UCSD-AML1 (cell line): ENCODE data around the gene ILF3.

ENCODE experiments used
- DNase-seq: peaks from one replicate; lab custom pipeline; 2025; ENCODE audit not compliant: unreplicated experiment; lab: John Stamatoyannopoulos, UW

The ILF3 gene

GRCh38 chr19:10653732-10654609 lies at the start of gene ILF3:
Gene ILF3 (plus strand): TSS chr19:10654346. CDS start chr19:10670606, 16,260 bp downstream.
- peak; percentile 100 for DNase-seq

DNA sequence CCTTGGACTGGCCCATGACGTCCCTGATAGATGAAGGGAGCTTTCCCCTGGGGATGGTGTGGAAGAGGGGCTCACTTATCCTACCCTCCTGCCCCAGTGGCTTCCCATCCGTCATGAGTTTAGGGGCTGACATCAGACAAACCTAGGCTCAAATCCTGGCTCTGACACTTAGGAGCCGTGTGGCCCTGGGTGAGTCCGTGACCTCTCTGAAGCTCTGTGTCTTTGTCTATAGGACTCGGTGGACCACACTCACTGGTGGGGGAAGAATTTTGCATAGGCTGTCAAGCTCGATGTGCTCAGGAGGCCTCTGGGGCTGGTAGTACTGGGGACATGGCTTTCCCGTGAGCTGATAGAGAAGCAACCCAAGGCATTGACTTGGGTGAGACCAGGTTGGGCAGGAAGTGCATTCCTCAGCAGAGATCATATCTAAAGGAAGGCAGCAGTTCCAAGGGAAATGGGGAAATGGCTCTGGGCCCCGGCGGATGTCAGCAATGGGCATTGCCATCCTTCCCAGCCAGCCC lies 49.6 kb upstream of the ILF3 start:
- peak; percentile 51 for DNase-seq

DNA sequence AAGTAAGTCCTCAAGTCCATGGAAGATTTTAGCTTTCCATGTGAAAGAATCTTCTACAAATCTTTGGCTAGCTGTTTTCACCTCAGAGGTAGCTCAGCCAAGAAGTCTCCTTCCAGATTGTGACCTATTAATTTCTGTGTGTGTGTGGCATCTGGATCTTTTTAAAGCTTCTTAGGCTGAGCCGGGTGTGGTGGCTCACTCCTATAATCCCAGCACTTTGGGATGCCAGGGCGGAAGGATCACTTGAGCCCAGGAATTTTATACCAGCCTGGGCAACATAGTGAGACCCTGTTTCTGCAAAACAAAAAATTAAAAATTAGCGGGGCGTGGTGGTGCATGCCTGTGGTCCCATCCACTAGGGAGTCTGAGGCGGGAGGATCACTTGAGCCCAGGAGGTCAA lies 42.2 kb upstream of the ILF3 start:
- DNase-seq: no peak

GRCh38 chr19:10612499-10613119 lies 41.5 kb upstream of the ILF3 start:
- no peak for DNase-seq

DNA sequence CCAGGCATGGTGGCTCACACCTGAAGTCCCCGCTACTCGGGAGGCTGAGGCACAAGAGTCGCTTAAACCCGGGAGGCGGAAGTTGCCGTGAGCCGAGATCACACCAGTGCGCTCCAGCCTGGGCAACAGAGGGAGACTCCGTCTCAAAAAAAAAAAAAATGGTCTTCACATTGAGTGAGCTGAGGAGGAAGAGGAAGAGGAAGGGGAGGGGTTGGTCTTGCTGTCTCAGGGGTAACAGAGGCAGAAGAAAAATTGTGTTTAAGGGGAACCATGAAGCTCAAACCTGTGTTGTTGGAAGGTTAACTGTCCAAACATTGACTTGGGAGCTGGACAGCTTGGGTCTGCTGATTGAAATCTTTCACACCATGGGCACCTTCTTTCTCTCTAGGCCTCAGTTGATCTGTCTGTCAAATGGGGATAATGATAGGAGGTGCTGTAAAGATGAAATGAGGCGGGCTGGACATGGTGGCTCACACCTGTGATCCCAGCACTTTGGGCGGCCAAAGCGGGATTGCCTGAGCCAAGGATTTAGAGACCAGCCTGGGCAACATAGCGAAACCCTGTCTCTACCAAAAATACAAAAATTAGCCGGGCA lies 38.6 kb upstream of the ILF3 start:
- DNase-seq: no peak

DNA sequence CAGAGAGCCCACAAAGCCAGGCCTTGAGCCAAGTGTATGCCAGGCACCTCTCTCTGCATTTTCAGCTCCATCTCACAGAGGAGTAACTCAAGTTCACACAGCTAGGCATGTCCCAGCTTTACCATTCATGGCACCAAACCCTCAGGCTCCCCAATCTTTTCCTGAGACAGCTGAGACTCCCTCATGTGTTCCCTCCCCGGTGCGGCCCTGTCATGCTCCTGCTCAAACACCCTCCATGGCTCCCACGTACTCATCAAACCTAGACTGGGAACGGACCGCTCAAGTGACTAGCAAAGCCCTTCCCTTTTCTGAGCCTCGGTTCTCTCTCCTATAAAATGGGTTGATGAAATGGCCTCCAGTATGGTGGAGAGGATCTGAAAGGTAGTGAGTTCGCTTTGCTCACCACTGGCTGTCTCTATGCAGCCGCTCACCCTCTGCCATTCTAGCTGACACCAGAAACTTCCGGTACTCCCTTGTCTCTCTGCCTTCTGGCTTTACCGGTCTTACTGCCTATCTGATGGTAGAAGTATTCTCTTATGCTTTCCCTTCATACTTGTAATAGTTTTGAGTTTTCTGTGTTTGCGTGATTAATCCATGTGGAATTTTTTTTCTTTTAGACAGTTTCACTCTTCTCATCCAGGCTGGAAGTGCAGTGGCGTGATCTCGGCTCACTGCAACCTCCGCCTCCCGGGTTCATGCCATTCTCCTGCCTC lies 36.6 kb upstream of the ILF3 start:
- DNase-seq: no peak

GRCh38 chr19:10618846-10619245 lies 35.3 kb upstream of the ILF3 start:
- DNase-seq: no peak

GRCh38 chr19:10620786-10621185 lies 33.4 kb upstream of the ILF3 start:
- no peak for DNase-seq

- no peak for DNase-seq
Measured at GRCh38 chr19:10621966-10622365, 32.2 kb upstream of the ILF3 start.

- DNase-seq: no peak
Measured at GRCh38 chr19:10624585-10624984, 29.6 kb upstream of the ILF3 start.

DNA sequence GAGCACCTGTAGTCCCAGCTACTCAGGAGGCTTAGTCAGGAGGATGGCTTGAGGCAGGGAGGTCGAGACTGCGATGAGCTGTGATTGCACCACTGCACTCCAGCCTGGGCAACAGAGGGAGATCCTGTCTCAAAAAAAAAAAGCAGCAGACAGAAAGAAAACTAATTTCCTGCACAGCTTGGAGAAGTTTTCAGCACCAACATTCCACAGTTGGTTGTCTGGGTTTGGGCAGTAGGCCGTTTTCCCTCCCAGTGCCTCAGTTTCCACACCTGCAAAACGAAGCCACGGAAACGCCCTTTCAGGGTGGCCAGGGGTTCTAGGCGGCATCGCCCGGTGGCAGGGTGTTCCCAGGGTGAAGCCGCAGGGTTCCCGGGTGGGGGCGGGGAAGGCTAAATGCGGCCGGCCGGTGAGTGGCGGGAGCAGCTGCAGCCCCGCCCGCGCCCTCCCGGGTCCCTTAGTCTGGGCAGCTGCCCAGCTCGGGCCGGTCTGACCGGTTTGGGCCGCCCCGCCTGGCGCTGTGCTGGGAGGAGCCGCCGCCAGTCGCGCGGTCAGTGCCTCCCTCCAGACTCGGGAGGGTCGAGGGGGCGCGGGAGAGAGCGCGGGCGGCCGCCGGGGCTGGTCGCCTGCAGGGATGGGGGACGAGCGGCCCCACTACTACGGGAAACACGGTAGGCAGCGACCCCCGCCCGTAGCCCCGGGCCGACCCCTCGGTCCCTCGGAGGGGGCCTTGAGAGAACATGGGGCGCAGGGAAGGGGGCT lies 29.0 kb upstream of the ILF3 start, which contains the start of gene SLC44A2:
Gene SLC44A2 (plus strand): TSS at position 551 of the 759 bp plus-strand sequence. CDS start 81 bp downstream, at position 632.
- DNase-seq: no peak

- no peak for DNase-seq
Measured at GRCh38 chr19:10625762-10626138, 28.4 kb upstream of the ILF3 start.

DNA sequence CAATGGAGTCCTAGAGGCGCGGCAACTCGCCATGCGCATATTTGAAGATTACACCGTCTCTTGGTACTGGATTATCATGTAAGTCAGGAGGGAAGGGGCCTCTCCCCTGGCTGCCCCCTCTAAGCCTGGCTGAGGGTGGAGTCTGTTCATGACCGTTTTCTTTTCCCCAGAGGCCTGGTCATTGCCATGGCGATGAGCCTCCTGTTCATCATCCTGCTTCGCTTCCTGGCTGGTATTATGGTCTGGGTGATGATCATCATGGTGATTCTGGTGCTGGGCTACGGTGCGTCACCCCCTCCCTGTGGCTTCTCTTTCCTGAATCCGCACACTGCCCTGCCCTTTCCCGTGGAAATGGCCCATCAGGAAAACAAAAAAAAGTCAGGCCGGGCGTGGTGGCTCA lies 22.3 kb upstream of the ILF3 start:
- DNase-seq: no peak

DNA sequence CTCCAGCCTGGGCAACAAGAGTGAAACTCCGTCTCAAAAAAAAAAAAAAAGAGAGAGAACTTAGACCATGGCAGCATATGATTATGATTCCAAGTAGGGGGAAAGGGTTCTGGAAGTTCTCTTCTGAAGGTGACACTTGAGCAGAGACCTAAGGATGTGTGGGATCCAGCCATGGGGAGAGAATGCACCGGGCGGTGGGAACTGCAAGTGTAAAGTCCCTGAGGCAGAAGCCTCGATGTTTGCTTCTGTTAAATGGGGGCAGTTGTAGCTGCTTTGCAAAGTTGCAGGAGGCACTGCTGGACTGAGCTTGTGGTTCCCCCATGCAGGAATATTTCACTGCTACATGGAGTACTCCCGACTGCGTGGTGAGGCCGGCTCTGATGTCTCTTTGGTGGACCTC lies 19.7 kb upstream of the ILF3 start:
- no peak for DNase-seq

DNA sequence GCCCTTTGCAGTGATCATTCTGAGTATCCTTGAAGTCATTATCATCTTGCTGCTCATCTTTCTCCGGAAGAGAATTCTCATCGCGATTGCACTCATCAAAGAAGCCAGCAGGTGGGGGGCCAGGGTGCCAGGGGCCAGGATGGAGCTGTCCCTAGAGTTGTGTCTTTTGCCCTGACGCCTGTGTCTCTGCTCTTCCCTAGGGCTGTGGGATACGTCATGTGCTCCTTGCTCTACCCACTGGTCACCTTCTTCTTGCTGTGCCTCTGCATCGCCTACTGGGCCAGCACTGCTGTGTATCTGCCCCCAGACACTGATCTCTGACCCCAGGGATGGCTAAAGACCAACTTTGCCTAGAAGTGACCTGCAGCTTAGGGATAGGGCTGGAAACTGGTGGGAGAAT lies 19.2 kb upstream of the ILF3 start:
- no peak for DNase-seq

GRCh38 chr19:10636304-10636972 lies 17.7 kb upstream of the ILF3 start:
- no peak for DNase-seq

- DNase-seq: no peak
Measured at GRCh38 chr19:10637894-10638293, 16.3 kb upstream of the ILF3 start.

GRCh38 chr19:10639836-10640235 lies 14.3 kb upstream of the ILF3 start:
- no peak for DNase-seq

DNA sequence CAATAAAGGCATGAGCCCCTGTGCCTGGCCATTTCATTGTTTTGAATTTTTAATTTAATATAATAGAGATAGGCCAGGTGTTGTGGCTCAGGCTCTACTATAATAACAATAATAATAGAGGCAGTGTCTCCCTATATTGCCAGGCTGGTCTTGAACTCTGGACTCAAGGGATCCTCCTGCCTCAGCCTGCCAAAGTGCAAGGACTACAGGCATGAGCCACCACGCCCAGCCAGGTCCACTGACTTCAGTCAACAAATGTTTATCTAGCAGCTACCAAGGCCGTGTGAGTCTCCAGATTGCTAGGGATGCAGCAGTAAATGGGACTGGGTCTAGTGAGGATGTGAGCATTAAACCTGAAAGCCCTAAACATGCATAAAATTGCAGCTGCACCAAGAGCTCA lies 13.8 kb upstream of the ILF3 start:
- no peak for DNase-seq

DNA sequence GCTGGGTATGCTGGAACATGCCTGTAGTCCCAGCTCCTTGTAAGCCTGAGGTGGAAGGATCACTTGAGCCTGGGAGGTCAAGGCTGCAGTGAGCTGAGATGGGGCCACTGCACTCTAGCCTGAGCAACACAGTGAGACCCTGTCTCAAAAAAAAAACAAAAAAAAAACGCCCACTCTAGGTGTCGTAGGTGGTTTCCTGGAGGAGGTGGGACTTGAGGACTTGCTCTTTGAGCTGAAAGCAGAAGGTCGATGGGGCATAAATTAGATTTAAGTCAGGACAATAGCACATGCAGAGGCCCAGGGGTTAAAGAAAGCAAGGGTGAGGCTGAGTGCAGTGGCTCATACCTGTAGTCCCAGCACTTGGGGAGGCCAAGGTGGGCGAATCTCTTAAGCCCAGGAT lies 12.9 kb upstream of the ILF3 start:
- no peak for DNase-seq
